ENCODE data around the gene PPP1R14D.

PPP1R14D gene

GRCh38 chr15:40850576-40851112 lies 22.1 kb upstream of the PPP1R14D start:
- no peak for DNase-seq

- DNase-seq, result peak; percentile 27
Measured at GRCh38 chr15:40847223-40847961, 18.9 kb upstream of the PPP1R14D start.

GRCh38 chr15:40846841-40847222 lies 18.3 kb upstream of the PPP1R14D start:
- DNase-seq, result no peak

- DNase-seq, result no peak
Measured at GRCh38 chr15:40845511-40846284, 17.2 kb upstream of the PPP1R14D start.

GRCh38 chr15:40845036-40845435 lies 16.5 kb upstream of the PPP1R14D start:
- DNase-seq, result no peak

- DNase-seq, result no peak
Measured at GRCh38 chr15:40844696-40845030, 16.2 kb upstream of the PPP1R14D start.

GRCh38 chr15:40843885-40844695 lies 15.6 kb upstream of the PPP1R14D start, which contains the start of gene SPINT1:
Gene SPINT1 (plus strand): TSS chr15:40844048. CDS start chr15:40844555, 507 bp downstream.
- no peak for DNase-seq

GRCh38 chr15:40843261-40843884 lies 14.9 kb upstream of the PPP1R14D start:
- DNase-seq, result no peak

- DNase-seq, result no peak
Measured at GRCh38 chr15:40841741-40842140, 13.2 kb upstream of the PPP1R14D start.

- no peak for DNase-seq
Measured at GRCh38 chr15:40838756-40839155, 10.2 kb upstream of the PPP1R14D start.

- DNase-seq, result no peak
Measured at GRCh38 chr15:40836020-40836419, 7.5 kb upstream of the PPP1R14D start.

GRCh38 chr15:40832903-40833302 lies 4.4 kb upstream of the PPP1R14D start:
- no peak for DNase-seq

- no peak for DNase-seq
Measured at GRCh38 chr15:40831861-40832260, 3.4 kb upstream of the PPP1R14D start.

GRCh38 chr15:40830884-40831283 lies 2.4 kb upstream of the PPP1R14D start:
- no peak for DNase-seq

- DNase-seq, result no peak
Measured at GRCh38 chr15:40829115-40829514, 607 bp upstream of the PPP1R14D start.

- no peak for DNase-seq
Measured at GRCh38 chr15:40826423-40827075, 2.0 kb downstream of the PPP1R14D start.

- no peak for DNase-seq
Measured at GRCh38 chr15:40825661-40826422, 2.7 kb downstream of the PPP1R14D start.

GRCh38 chr15:40823572-40824343 lies 4.8 kb downstream of the PPP1R14D start:
- no peak for DNase-seq

- no peak for DNase-seq
Measured at GRCh38 chr15:40821195-40821594, 7.3 kb downstream of the PPP1R14D start.

- DNase-seq, result no peak
Measured at GRCh38 chr15:40819048-40819447, 9.5 kb downstream of the PPP1R14D start.
